ENCODE measurements around the gene GPR146. TPM values are rescaled to one million over a fixed set of nuclear protein-coding genes. Genes with fewer than 3 reads are reported as not detected.

GPR146 gene
- total RNA-seq, 1 donor from 2014 or later, result 15.8 TPM

DNA sequence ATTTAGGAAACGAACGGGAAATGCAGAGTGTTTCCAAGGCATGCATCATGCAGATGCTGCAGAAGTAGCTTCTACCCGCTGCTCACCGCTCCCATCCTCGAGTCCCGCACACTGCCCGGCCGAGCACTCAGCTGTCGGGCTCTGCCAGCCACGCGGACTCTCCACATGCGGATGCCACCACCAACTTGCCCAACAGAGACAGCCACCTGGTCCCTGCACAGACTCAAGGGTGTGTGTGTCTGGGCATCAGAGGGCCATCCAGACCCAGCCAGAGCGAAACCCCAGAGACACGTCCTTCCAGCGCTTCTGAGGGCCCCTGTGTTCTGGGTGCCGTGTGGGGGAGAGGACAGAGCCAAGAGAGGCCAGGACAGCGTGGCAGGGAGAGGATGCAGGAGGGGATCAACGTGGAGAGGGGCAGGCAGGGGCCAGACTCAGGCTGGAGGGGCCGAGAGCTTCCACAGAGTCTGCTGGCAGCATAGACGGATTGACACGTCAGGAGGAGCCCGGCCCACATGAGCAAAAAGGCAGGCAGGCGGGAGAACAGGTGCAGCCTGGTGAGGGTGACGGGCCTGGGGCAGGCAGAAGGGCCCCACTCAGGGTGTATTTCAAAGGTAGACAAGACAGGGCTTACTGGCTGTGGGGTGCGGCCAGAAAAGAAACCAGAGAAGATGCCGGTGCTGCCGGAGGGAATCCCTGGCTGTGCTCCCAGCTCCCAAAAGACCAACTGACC is 61.9 kb downstream of the GPR146 start:
- DNase-seq, result peak; percentile 70

DNA sequence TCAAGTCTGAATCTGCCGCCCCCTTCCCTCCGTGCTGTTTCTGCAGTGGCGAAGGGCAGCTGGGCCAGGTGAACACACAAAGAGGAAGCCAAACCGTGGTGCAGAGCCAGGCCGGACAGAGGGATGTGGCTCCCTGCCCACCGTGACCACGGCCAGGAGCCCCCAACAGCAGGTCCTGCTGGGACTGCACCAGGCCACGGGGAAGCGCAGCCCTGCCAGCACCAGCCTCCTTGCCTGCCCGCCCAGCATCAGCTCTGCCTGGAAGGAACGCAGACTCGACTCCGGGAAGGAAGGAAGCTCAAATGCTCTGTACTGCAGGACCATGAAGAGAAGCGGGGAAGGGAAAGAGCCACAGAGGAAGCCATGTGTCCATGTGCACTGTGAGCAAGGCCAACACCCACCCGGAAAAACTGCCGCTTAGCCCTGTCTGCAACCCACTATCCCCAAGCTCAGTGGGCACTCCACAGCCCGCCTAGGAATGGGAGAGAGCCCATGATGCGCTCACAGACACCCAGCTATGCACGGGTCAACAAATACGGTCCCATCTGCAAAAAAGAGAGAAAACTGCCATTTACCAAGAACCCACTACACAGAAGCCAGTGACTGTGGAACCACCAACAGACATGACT is 62.6 kb downstream of the GPR146 start:
- no peak for DNase-seq

GRCh38 chr7:1108264-1108920 is 64.0 kb downstream of the GPR146 start:
- DNase-seq, result no peak

Small RNA genes within 50 kb of the gene (small RNA-seq; reads per million reads assigned to genes)
- gene MIR339 (ENCODE audit: low replicate concordance), result 33.6 reads per million, percentile 95 among the genes with 10 or more reads in this experiment

Other genes starting within 250 kb of the GPR146 start
- 682 TPM for gene SUN1, start 212.1 kb upstream of the GPR146 start, total RNA-seq
- 58.3 TPM for gene GET4, start 168.0 kb upstream of the GPR146 start, total RNA-seq
- gene ADAP1, start 89.9 kb upstream of the GPR146 start, total RNA-seq, result 1.6 TPM
- gene COX19, start 69.0 kb upstream of the GPR146 start, total RNA-seq, result 13.7 TPM
- 19.1 TPM for gene CYP2W1, start 61.4 kb upstream of the GPR146 start, total RNA-seq
- gene GPER1, start 43.6 kb downstream of the GPR146 start, total RNA-seq, result 6.7 TPM
- 16.1 TPM for gene ZFAND2A, start 115.7 kb downstream of the GPR146 start, total RNA-seq
- gene UNCX, start 188.3 kb downstream of the GPR146 start, total RNA-seq, result not detected

Measured in tongue (tissue), 3 donors.